Dermis microvascular lymphatic vessel endothelial cell (primary cell): ENCODE data around the gene BEND3. TPM values are rescaled to one million over a fixed set of nuclear protein-coding genes. Genes with fewer than 3 reads are reported as not detected.
"Not testable (repeated sequence)": the region's sequence is repeated elsewhere in the genome, so short reads cannot be mapped to it uniquely, and the experiment has no call there.

Experiments used
- DNase-seq, 2 donors: peaks; one replicate each; pipeline versions ENCODE4 v3.0.0 to v3.0.0-alpha.2; 2010; ENCODE audit warnings: low read depth in 2 of 2
- total RNA-seq: library from RNA; depleted of rRNA; stranded (reverse); fragments of >200 nt; gene quantifications from 2 replicates; pipeline ENCODE4 v1.2.1, GENCODE V29; 2014

Gene BEND3
- total RNA-seq, 1 donor from 2014 or later: 1.2 TPM

GRCh38 chr6:107045826-107046675, 69.3 kb downstream of the BEND3 start:
- no peak for DNase-seq

GRCh38 chr6:107033126-107033525, 82.2 kb downstream of the BEND3 start:
- no peak for DNase-seq

- no peak for DNase-seq
Measured at GRCh38 chr6:107032051-107032450, 83.3 kb downstream of the BEND3 start.

GRCh38 chr6:107030151-107030550, 85.2 kb downstream of the BEND3 start:
- no peak for DNase-seq

GRCh38 chr6:107026965-107027364, 88.3 kb downstream of the BEND3 start:
- no peak for DNase-seq

DNA sequence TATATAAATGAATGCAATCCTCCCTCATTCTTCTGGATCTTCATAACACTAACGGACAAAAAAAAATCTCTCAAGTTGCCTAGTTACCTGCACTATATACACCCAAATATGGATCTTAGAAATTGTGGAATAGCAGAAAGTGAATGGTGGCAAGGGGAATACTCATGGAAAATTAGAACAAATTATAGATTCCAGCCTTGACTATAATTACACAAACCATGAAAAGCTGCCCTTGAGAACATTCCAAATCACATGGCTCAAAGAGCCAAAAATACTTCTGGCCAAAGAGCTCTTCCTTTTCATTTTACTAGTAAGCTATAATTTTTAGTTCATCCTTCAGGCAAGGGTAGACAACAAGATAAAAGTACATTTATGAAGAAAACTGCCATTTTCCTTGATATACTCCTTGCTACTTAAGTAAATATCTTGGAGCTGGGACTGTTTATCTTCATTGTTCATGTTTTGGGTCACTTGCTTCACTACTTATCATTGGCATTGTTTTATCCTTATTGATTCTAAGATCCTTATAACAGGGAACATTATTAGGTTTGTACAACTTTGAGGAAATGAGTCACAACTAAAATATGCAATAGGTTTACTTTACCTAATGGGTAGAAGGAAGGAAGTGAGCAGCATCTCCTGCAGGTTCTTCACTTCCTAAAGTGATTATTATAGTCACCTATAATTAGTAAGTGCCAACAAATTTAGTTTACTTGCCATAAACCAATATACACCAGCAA, 93.7 kb downstream of the BEND3 start:
- DNase-seq: no peak

DNA sequence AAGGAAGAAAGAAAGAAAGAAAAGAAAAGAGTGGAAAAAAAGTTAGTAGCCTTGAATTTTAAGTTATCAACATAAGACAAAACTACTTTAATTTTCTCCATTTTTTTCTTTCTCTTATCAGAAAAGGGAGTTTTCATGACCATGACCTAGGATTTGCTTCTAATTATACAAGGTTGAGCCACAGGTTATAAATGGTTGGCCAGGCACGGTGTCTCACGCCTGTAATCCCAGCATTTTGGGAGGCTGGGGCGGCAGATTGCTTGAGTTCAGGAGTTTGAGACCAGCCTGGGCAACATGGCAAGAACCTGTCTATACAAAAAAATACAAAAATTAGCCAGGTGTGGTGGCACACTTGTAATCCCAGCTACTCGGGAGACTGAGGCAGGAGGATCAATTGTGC, 95.1 kb downstream of the BEND3 start:
- DNase-seq: no peak

DNA sequence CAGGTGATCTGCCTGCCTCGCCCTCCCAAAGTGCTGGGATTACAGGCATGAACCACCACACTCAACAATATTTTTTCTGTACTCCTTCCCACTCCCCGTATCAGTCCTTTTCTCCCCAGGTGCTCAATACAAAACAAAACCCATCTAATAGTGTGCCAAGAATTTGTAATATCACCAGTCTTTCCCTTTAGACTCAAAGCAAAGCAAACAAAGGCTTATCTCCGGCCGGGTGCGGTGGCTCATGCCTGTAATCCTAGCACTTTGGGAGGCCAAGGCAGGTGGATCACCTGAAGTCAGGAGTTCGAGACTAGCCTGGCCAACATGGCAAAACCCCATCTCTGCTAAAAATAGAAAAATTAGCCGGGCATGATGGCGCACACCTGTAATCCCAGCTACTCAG, 95.7 kb downstream of the BEND3 start:
- not testable (repeated sequence) for DNase-seq

DNA sequence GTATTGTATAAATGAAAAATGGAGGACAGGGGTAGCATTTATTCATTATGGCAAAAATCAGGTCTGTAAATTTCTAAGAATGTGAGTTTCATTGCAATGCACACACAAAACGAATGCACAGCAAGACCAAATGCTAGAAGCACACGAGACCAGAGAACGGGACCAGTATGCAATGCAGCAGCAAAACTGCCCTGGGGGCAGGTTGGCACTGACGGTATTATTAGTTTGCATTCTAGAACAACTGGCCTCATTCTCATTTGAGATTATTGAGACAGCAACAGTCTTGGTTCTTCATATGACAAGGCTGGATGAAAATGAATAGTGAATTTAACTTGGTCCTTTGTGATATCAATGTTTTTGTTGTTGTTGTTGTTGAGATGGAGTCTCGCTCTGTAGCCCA, 96.3 kb downstream of the BEND3 start:
- DNase-seq: no peak

Other genes starting within 250 kb of the BEND3 start
- gene CD24, start 140.8 kb downstream of the BEND3 start, total RNA-seq: 0.13 and 0.38 TPM in 2 replicates
- 6.7 and 6.8 TPM in 2 replicates for gene MTRES1, start 87.3 kb downstream of the BEND3 start, total RNA-seq